Pancreas (tissue), 10 donors: ENCODE data around the gene ACVR1B. TPM values are rescaled to one million over a fixed set of nuclear protein-coding genes. Genes with fewer than 3 reads are reported as not detected.
A peak's percentile ranks its signal among the peaks of the same experiment; 100 is the strongest.

Source experiments
- ATAC-seq, 4 donors: fragments of 200-7000 bp; cut with Tn5 transposase; one replicate each; pipeline versions ENCODE4 v1.8.0 to v1.9.1; 2020; ENCODE audit warnings: mild to moderate bottlenecking in 4 of 4, moderate library complexity in 4 of 4
- DNase-seq, 6 donors: peaks; one replicate each; pipeline ENCODE4 v3.0.0-alpha.2; 2020
- FAIRE-seq: peaks from 2 replicates; lab custom pipeline; 2012; peaks lifted over from hg19 to GRCh38; lab: Jason Lieb, UNC
- H3K27ac ChIP-seq, 4 donors: fragments of 200-600 bp; sonication (generic); 1 replicate in 3 of 4; 2 replicates in 1 of 4; pipeline versions ENCODE4 v1.5.0 to v1.8.0; 2020
- H3K27me3 ChIP-seq, 4 donors: fragments of 200-600 bp; one replicate each; pipeline ENCODE4 v1.8.0; 2021
- H3K36me3 ChIP-seq, 3 donors: fragments of 200-600 bp; sonication (generic) in 1 of 3; one replicate each; pipeline versions ENCODE4 v1.5.0 to v1.8.0; 2020 to 2021
- H3K4me1 ChIP-seq, 3 donors: fragments of 200-600 bp; one replicate each; pipeline ENCODE4 v1.8.0; 2021
- H3K4me3 ChIP-seq, 4 donors: fragments of 200-600 bp; sonication (generic) in 2 of 4; one replicate each; pipeline versions ENCODE4 v1.5.0 to v1.8.0; 2020 to 2021
- H3K9me3 ChIP-seq, 4 donors: fragments of 200-600 bp; one replicate each; pipeline ENCODE4 v1.8.0; 2021
- CTCF ChIP-seq, 4 donors: fragments of 200-600 bp; sonication (generic) in 3 of 4; IDR thresholded peaks; one replicate each; pipeline versions ENCODE4 v1.5.0 to v1.8.0; 2021; ENCODE audit warnings: antibody characterized with exemption in 4 of 4
- WGBS, 2 donors: extraction: QIAGEN DNeasy Blood & Tissue Kit; methylation state at CpG; one replicate each; pipeline ENCODE4 v1.1.7; 2013; 5-methylcytosine and 5-hydroxymethylcytosine counted together
- intact Hi-C, 3 donors: fragments of 100-400 bp; cut with DNase I; formaldehyde crosslinking; loops; one replicate each; pipeline versions ENCODE4 v1.11.1 to v1.14.2; 2022
- polyA plus RNA-seq, 2 donors: library from polyadenylated mRNA; stranded (reverse); fragments of 200-250 nt; gene quantifications; one replicate each; pipeline ENCODE4 v1.2.3, GENCODE V29; 2013
- total RNA-seq, 6 donors: library from RNA; stranded (reverse); fragmentation: NEBNext Ultra II Directional in 4 of 6; extraction: Animal tissue kit (Norgen Biotek cat#: 25700) in 4 of 6; gene quantifications; one replicate each; pipeline versions ENCODE4 v1.2.1 to v1.2.4, GENCODE V29; 2021 to 2023
- donor health status: healthy with polysubstance abuse.
- donor health status: DM: no; HTN: no; CAD: no; lungs with moderate emphysema.
- donor health status: DM: no; HTN: no; CAD: no.
- donor health status: control.
- donor health status: control.
- donor health status: Bipolar disorder and iron deficiency.
- donor health status: DM: yes; HTN: yes; CAD: no.
- donor health status: DM: no; HTN: no; CAD: no.
- donor health status: DM: no; HTN: no; CAD: no.
- donor health status: DM: yes; HTN: yes; CAD: no.

The ACVR1B gene
- total and polyA plus RNA-seq, 8 donors, result 16.0 to 31.4 (median 26.2) TPM

- peaks cover 0 to 3% (median 0%) of the 10 kb centered on the region in 3 donors for H3K4me1 ChIP-seq
- H3K27me3 ChIP-seq, result no peaks in the 10 kb centered on the region
- WGBS, 2 donors, result 27 to 36% methylated on average over 15 of the region's 15 CpGs
- no peaks in the 10 kb centered on the region for H3K36me3 ChIP-seq
- intact Hi-C loops, result no loop called here
- no peak overlapping the region for H3K27ac ChIP-seq
- no peaks in the 10 kb centered on the region for H3K9me3 ChIP-seq
- TF ChIP-seq CTCF (IDR thresholded peaks at IDR 0.05), result no peak
- no peak for FAIRE-seq
- ATAC-seq, result peak in 3 of 4 donors; percentile 62 to 86 (median 64)
- no peak for DNase-seq
- no peak overlapping the region for H3K4me3 ChIP-seq
Measured at GRCh38 chr12:51941011-51941581, 10.4 kb upstream of the ACVR1B start.

- Histone ChIP-seq H3K9me3 (no peaks in the 10 kb centered on the region), H3K36me3 (no peaks in the 10 kb centered on the region), H3K27me3 (no peaks in the 10 kb centered on the region), H3K4me1 (peaks cover 0 to 3% (median 0%) of the 10 kb centered on the region in 3 donors), H3K4me3 (no peak overlapping the region), H3K27ac (no peak overlapping the region)
- intact Hi-C loops, result no loop called here
- no peak for TF ChIP-seq CTCF (IDR thresholded peaks at IDR 0.05)
- no peak for DNase-seq
- no peak for FAIRE-seq
- WGBS, 2 donors, result 80 to 86% methylated on average over 4 of the region's 4 CpGs
- peak in 2 of 4 donors; percentile 15 to 47 for ATAC-seq
Measured at GRCh38 chr12:51941604-51942003, 9.9 kb upstream of the ACVR1B start.

GRCh38 chr12:51942056-51942455, 9.4 kb upstream of the ACVR1B start:
- 90 to 94% methylated on average over 7 of the region's 7 CpGs for WGBS, 2 donors

GRCh38 chr12:51942501-51943000, 8.9 kb upstream of the ACVR1B start:
- no peaks in the 10 kb centered on the region for H3K36me3 ChIP-seq
- H3K27me3 ChIP-seq, result no peaks in the 10 kb centered on the region
- FAIRE-seq (no peak), DNase-seq (no peak), ATAC-seq (no peak)
- H3K9me3 ChIP-seq, result no peaks in the 10 kb centered on the region
- no peak for TF ChIP-seq CTCF (IDR thresholded peaks at IDR 0.05)
- 89 to 95% methylated on average over 6 of the region's 6 CpGs for WGBS, 2 donors
- peaks cover 0 to 3% (median 0%) of the 10 kb centered on the region in 3 donors for H3K4me1 ChIP-seq
- H3K27ac ChIP-seq, result no peak overlapping the region
- H3K4me3 ChIP-seq, result no peak overlapping the region
- intact Hi-C loops, result no loop called here

More at GRCh38 chr12:51942056-51942455, 9.4 kb upstream of the ACVR1B start:
- no peak for TF ChIP-seq CTCF (IDR thresholded peaks at IDR 0.05)
- no peak overlapping the region for H3K4me3 ChIP-seq
- ATAC-seq (no peak), FAIRE-seq (no peak), DNase-seq (no peak)
- no peaks in the 10 kb centered on the region for H3K27me3 ChIP-seq
- intact Hi-C loops, result no loop called here
- H3K9me3 ChIP-seq, result no peaks in the 10 kb centered on the region
- H3K36me3 ChIP-seq, result no peaks in the 10 kb centered on the region
- H3K4me1 ChIP-seq, result peaks cover 0 to 3% (median 0%) of the 10 kb centered on the region in 3 donors
- H3K27ac ChIP-seq, result no peak overlapping the region

GRCh38 chr12:51943346-51943745, 8.2 kb upstream of the ACVR1B start:
- Histone ChIP-seq H3K27me3 (no peaks in the 10 kb centered on the region), H3K36me3 (no peaks in the 10 kb centered on the region), H3K4me1 (peaks cover 0 to 3% (median 0%) of the 10 kb centered on the region in 3 donors), H3K27ac (no peak overlapping the region), H3K4me3 (no peak overlapping the region), H3K9me3 (no peaks in the 10 kb centered on the region)
- no peak for DNase-seq
- no peak for FAIRE-seq
- no peak for TF ChIP-seq CTCF (IDR thresholded peaks at IDR 0.05)
- intact Hi-C loops, result no loop called here
- no peak for ATAC-seq
- 98 to 100% methylated on average over 2 of the region's 2 CpGs for WGBS, 2 donors
